ENCODE results near the gene DHRS9.
"Not testable (repeated sequence)": the region's sequence is repeated elsewhere in the genome, so short reads cannot be mapped to it uniquely, and the experiment has no call there.

GRCh38 chr2:169134272-169134671, 64.9 kb downstream of the DHRS9 start:
- not testable (repeated sequence) for TF ChIP-seq CTCF (IDR thresholded peaks at IDR 0.05); JUNB (IDR thresholded peaks at IDR 0.05); MAX (IDR thresholded peaks at IDR 0.05); POLR2A (IDR thresholded peaks at IDR 0.05; ENCODE audit: low read length); ATOH8 (CRISPR knock-in tag; IDR thresholded peaks at IDR 0.05; ENCODE audit: low read depth)
- TF ChIP-seq, protein P1, sequence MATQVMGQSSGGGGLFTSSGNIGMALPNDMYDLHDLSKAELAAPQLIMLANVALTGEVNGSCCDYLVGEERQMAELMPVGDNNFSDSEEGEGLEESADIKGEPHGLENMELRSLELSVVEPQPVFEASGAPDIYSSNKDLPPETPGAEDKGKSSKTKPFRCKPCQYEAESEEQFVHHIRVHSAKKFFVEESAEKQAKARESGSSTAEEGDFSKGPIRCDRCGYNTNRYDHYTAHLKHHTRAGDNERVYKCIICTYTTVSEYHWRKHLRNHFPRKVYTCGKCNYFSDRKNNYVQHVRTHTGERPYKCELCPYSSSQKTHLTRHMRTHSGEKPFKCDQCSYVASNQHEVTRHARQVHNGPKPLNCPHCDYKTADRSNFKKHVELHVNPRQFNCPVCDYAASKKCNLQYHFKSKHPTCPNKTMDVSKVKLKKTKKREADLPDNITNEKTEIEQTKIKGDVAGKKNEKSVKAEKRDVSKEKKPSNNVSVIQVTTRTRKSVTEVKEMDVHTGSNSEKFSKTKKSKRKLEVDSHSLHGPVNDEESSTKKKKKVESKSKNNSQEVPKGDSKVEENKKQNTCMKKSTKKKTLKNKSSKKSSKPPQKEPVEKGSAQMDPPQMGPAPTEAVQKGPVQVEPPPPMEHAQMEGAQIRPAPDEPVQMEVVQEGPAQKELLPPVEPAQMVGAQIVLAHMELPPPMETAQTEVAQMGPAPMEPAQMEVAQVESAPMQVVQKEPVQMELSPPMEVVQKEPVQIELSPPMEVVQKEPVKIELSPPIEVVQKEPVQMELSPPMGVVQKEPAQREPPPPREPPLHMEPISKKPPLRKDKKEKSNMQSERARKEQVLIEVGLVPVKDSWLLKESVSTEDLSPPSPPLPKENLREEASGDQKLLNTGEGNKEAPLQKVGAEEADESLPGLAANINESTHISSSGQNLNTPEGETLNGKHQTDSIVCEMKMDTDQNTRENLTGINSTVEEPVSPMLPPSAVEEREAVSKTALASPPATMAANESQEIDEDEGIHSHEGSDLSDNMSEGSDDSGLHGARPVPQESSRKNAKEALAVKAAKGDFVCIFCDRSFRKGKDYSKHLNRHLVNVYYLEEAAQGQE (IDR thresholded peaks at IDR 0.05): not testable (repeated sequence)
